ENCODE data around the gene RPIA.

The RPIA gene

DNA sequence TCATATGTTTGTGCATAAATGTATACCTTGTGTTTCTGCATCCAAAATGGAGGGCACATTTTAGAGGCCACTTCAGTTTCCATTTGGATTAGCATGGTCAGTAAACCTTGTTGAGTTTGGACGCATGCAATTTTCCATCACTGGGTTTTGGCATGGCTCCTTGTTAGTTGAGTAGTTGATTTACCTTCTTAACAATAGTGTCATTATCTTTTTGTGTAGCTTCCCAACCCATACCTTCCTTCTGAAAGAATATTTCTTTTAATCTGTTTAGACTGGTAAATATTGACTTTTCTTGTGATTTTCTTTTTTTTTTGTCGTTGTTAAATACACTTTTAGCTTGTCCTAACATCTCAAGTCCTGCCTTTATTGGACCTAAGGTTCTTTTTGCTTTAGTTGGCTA lies 15.5 kb downstream of the RPIA start:
- TF ChIP-seq CTCF (conservative IDR thresholded peaks at IDR 0.05; ENCODE audit: low read depth), result no peak
- DNase-seq (ENCODE audit: low spot score), result no peak
- ChIA-PET CTCF (no interaction called here), POLR2A (ENCODE audit: low non-redundant PET) (no interaction called here)
- H3K27ac ChIP-seq, result no peak overlapping the region

DNA sequence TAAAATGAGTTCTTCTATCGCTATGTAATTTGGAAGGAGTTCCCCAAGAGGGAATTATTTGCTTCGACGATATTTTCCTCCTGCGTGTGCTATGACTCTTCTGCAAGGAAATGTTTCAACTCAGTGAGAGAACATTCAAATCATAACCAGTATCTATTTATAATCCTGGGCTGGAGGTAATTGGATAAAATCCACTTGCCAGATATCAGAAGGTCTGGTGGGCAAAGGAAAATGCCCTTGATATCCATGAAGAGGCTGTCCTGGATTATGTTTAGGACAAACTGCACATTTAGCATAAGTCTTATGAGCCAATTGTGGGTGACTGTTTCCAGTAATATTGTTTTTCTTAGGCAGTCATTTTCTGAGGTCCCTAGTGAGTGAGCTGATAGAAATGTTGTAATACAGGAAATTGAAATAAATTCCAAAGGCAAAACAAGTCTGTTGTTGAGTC lies 17.7 kb downstream of the RPIA start:
- ChIA-PET POLR2A (ENCODE audit: low non-redundant PET) (no interaction called here), CTCF (no interaction called here)
- H3K27ac ChIP-seq, result no peak overlapping the region
- no peak for TF ChIP-seq CTCF (conservative IDR thresholded peaks at IDR 0.05; ENCODE audit: low read depth)
- DNase-seq (ENCODE audit: low spot score), result peak; percentile 45

DNA sequence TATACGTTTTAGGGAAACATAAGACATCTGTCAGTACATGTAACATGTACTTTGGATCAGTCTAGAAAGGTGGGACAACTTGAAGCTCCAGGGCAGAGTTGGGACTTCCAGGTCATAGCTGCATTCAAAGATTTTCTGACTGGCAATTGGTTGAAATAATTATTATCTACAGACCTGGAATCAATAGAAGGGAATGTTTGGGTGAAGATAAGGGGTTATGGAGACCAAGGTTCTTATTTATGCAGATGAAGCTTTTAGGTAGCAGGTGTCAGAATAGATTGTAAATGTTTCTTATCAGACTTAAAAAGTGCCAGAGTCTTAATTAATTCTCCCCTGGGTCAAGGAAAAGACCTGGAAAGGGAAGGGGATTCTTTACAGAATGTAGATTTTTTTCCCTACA lies 19.8 kb downstream of the RPIA start:
- no peak for DNase-seq (ENCODE audit: low spot score)
- ChIA-PET CTCF (interaction anchor here (0.6 to 1.1 kb wide), 2 partner anchors 11 to 68 kb away, joined by 3 to 4 read pairs; no protein-coding TSS in a partner anchor), POLR2A (ENCODE audit: low non-redundant PET) (no interaction called here)

GRCh38 chr2:88711897-88712296 lies 20.4 kb downstream of the RPIA start:
- peak; percentile 25 for DNase-seq (ENCODE audit: low spot score)
- no peak for TF ChIP-seq CTCF (conservative IDR thresholded peaks at IDR 0.05; ENCODE audit: low read depth)
- no peak overlapping the region for H3K27ac ChIP-seq
- ChIA-PET CTCF (no interaction called here), POLR2A (ENCODE audit: low non-redundant PET) (no interaction called here)

More for the DNA sequence above, 19.8 kb downstream of the RPIA start:
- no peak for TF ChIP-seq CTCF (conservative IDR thresholded peaks at IDR 0.05; ENCODE audit: low read depth)
- no peak overlapping the region for H3K27ac ChIP-seq

- no peak overlapping the region for H3K27ac ChIP-seq
- ChIA-PET CTCF (interaction anchor here (0.6 to 0.9 kb wide), 4 partner anchors 13 to 258 kb away, joined by 3 to 5 read pairs (median 3); no protein-coding TSS in a partner anchor), POLR2A (ENCODE audit: low non-redundant PET) (no interaction called here)
- no peak for TF ChIP-seq CTCF (conservative IDR thresholded peaks at IDR 0.05; ENCODE audit: low read depth)
- no peak for DNase-seq (ENCODE audit: low spot score)
These were observed 21.9 kb downstream of the RPIA start for GRCh38 chr2:88713408-88713807.

- H3K27ac ChIP-seq, result no peak overlapping the region
- no peak for DNase-seq (ENCODE audit: low spot score)
- CTCF ChIA-PET, result interaction anchor here (0.7 kb wide), 1 partner anchor 9 kb away, joined by 4 read pairs; no protein-coding TSS in a partner anchor
- POLR2A ChIA-PET (ENCODE audit: low non-redundant PET), result no interaction called here
- no peak for TF ChIP-seq CTCF (conservative IDR thresholded peaks at IDR 0.05; ENCODE audit: low read depth)
These were observed 23.2 kb downstream of the RPIA start for GRCh38 chr2:88714667-88715066.

DNA sequence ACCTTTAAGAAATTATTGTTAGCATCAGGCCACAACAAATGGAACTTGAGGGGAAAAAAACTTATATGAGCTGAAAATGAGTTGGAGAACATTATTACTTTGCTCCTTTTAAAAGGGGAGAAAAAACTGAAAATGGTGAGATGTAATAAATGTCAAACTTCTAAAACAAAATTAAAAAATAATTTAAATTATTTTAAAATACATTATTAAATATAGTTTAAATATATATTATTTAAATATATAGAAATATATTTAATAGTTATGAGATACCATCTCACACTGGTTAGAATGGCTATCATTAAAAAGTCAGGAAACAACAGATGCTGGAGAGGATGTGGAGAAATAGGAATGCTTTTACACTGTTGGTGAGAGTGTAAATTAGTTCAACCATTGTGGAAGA lies 28.9 kb downstream of the RPIA start:
- DNase-seq (ENCODE audit: low spot score), result no peak
- CTCF ChIA-PET, result no interaction called here
- no peak for TF ChIP-seq CTCF (conservative IDR thresholded peaks at IDR 0.05; ENCODE audit: low read depth)

More for the DNA sequence above, 28.9 kb downstream of the RPIA start:
- POLR2A ChIA-PET (ENCODE audit: low non-redundant PET), result no interaction called here
- H3K27ac ChIP-seq, result no peak overlapping the region

Measured in RWPE1 (cell line).